NCI-H1092 treated with DMSO at 0.1 percent for 48 hours (cell line): ENCODE measurements around the gene ANKLE1.

Source experiments
- DNase-seq: peaks from one replicate; lab custom pipeline; 2025; lab: John Stamatoyannopoulos, UW

ANKLE1 gene

DNA sequence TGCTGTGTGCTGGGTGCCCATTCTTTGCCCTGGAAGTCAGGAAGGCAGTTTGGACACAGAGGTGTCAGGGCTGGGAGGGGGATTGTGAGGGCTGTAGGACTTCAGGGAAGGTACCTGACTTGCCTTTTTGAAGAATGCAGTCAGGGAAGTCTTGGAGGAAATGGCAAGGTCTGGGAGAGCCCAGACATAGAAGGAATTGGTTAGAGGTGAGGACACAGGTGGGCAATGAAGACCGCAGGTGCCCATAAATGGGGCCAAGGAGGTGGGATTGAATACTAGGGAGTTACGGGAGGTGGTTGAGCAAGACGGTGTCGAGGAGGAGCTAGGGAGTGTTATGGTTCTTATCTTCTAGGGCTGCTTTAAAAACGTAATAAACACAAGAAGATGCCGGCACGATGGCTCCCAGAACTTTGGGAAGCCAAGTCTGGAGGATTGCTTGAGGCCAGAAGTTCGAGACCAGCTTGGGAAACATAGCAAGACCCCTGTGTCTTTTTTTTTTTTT lies 26.2 kb downstream of the ANKLE1 start:
- DNase-seq, result no peak

DNA sequence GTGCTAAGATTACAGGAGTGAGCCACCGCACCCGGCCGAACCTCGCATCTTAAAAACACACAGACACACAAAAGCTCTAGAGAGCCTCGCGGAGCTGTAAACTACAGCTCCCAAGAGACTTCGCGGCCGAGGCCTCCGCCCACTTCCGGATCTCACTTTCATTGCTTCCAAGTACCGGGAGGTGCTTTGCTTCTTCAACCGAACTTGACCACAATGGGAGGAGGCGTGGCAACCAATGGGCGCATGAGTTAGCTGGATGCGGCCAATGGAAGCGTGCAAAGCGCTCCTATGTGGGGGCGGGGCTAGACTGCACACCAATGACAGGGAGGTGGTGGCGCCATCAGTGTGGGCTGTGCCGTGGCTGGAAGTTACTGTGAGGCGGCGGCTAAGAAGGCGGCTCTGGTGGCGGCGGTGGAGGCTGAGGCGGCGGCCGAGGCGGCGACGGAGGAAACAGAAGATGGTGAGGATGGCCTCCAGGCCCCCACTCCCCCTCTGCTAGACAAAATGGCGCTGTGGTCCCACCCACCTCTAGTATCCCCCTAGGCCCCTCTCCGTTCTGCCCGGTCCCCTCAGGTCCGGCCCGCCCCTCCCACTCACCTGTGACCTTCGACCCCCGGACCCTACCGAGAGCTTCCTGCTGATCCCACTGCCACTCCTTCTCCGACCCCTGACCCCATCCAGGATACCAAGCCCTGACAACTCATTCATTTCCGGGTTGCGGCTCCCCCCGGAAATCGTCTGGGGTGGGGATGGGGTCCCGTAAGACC lies 27.7 kb downstream of the ANKLE1 start, which contains the start of gene DDA1:
DDA1 (plus strand) TSS at position 366 of the 767 bp plus-strand sequence; CDS start at position 458, 92 bp downstream.
- peak; percentile 99 for DNase-seq

DNA sequence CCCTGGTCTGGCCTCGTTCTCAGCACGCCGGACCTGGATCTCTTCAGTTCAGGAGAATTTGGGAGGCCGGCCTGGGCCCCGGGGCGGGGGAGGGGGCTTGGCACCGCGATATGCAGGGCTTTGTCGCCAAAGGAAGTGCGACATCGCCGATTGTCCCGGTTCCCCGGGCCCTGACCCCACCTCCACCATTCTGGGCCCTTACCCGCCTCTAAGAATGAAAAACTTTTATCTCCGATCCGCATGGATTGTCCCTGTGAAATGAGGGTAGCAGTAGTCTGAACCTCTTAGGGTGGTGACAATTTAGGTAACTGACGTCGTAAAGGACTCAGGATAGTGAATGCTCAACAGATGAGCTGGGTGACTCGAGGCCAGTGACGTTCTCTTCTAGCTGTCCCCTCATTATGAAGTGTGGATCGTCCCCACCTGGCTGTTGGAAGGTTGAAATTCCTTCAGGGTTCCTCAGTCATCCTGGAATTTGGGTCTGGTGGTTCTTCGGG lies 28.3 kb downstream of the ANKLE1 start:
- no peak for DNase-seq

- no peak for DNase-seq
These were observed 29.9 kb downstream of the ANKLE1 start for GRCh38 chr19:17311455-17312188.

DNA sequence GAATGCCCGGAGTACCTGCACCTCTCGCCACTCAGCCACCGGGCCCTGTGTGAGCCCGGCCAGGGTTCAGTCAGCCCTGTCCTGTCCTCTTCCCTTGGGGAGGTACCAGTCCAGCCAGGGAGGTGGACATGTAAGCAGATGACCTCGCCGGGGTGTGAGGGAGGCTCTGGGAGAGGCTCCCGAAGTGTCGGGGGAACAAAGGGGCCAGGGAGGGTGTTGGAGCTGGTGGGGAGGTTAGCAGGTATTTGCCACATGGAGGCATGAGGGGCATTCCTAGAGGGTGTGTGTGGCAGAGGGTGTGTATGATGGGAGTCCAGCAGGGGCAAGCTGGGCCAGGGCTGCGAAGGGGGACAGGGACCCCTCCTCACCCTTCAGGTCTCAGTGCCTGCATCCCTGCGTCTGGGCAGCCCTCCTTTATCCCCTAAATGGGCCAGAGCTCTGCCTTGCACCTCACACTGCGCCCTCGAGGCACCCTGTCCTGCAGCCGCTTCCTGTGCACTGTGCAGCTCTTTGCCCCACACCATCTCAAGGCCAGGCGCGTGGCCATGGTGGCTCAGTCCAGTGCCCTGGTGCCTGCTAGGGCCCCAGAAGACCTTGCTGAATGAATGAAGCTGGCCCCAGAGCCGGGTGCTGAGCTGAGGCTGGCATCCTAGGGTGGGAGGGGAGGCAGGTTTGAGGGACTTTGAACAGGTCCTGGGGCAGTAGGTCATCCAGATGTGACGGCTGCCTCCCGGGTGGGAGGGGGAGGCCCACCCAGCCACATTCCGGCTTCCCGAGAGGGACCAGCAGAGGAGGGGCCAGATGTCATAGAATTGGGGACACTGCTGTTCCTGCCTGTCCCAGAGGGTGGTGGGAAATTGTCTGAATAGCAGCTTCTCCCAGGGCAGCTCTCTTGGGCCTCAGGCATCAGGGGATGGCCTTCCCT lies 30.8 kb downstream of the ANKLE1 start:
- DNase-seq, result no peak

GRCh38 chr19:17314007-17314593 lies 32.4 kb downstream of the ANKLE1 start:
- DNase-seq, result no peak

GRCh38 chr19:17318966-17319365 lies 37.3 kb downstream of the ANKLE1 start:
- DNase-seq, result no peak

DNA sequence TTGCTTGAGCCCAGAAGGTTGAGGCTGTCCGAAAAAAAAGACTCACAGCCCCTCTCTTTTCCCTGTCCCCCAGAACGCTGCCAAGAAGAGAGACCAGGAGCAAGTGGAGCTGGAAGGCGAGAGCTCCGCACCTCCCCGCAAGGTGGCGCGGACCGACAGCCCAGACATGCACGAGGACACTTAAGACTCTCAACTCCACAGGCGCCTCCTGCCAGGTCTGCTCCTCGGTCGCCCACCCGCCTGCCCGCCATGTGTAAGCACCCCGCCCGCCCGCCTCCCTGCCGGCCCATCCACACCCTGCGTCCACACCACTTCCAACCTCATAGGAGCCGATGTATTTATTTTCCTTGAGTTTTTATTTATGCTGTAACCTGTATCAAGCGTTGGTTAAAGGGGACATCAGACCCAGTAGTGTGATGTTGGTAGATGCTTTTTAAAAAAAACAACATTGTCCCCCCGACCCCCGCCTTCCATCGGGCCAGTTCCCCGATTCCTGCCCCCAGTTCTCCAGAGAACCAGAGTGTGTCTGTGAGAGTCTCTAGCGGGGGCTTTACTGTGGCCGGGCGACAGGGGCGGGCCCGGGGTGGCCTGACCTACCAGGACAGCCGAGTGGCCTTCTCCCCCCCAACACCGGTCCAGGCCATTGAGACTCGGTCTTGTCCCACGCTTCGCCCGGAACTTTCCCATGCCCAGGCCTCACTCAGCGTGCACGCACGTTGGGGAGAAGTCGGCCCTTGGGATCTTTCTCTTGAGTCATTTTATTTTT lies 38.0 kb downstream of the ANKLE1 start:
- no peak for DNase-seq

GRCh38 chr19:17320435-17320834 lies 38.7 kb downstream of the ANKLE1 start:
- DNase-seq, result no peak

DNA sequence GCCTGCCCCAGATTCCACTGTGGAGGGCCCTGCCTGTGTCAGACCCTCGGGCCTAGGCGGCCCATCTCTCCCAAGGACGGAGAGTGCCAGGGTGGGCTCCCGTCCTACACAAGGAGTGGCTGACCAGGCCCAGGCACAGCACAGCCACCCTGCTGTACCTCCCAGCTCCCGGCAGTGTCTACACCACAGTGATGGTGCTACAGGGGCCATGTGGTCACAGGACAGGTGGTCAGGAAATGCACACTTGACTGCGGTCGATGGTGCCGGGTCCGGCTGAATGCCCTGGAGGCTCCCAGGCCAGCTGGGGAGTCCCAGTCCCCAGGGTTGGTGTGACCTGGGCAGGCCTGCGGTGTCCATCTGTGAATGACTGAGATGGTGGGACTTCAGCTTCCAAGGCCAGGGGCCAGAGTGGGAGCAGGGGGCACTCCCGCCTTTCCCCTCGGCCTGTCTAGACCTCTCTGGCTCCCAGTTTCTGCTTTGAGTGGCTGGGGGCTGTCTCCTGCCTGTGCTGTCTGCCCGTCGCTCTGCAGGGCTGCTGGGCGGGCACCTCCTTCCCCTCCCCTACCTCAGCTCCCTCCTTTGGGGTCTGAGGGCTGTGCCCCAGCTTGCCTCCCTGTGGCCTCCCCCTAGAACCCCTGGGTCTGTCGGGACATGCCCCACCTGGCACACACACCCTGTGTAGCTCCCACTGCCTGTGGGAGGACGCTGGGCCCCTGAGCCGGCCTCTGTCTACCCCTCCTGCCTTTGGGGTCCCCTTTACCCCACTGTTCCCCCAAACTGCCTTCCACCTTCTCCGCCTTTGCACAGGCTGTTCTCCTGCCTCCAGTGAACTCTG lies 40.2 kb downstream of the ANKLE1 start:
- no peak for DNase-seq

DNA sequence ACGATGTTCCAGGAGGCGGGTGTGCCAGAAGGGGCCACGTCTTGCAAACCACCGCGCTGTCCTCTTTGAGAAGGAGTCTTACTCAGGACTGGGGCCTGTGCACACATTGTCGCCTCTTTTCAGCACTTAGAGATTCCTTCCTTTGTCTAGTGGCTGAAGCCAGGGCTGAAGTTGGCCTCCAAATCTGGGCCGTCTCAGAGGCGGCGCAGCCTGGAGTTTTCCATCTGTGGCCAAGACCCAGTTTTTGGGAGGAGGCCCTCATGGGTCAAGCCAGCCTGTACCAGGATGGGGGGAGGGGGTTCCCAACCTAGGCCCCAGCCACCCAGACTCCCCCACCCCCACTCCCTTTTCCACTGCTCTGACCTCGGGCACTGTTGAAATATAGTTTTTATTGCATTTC lies 41.2 kb downstream of the ANKLE1 start:
- DNase-seq, result no peak

- no peak for DNase-seq
These were observed 41.7 kb downstream of the ANKLE1 start for GRCh38 chr19:17323300-17323963.

- DNase-seq, result no peak
These were observed 42.2 kb downstream of the ANKLE1 start for GRCh38 chr19:17323964-17324332.

- DNase-seq, result no peak
These were observed 42.8 kb downstream of the ANKLE1 start for GRCh38 chr19:17324357-17325114.

DNA sequence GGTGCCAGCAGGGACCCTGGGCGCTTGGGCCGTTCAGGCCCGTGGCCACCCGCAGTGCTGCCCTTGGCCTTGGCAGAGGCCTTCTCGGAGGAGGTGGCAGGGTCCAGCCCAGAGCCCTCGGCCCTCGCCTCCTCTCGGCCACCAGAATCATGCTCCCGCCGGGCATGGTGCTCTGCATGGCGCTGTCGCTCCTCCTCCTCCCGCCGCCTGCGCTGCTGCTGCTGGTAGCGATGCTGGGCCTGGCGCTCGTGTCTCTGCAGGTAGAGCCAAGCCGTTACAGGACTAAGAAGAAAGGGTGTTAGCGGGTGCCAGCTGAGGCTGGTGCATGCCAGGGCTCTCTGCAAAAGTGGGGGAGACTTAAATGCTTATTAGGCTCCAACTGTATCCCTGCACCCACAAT lies 43.4 kb downstream of the ANKLE1 start:
- DNase-seq, result no peak

GRCh38 chr19:17325881-17326594 lies 44.3 kb downstream of the ANKLE1 start:
- no peak for DNase-seq

DNA sequence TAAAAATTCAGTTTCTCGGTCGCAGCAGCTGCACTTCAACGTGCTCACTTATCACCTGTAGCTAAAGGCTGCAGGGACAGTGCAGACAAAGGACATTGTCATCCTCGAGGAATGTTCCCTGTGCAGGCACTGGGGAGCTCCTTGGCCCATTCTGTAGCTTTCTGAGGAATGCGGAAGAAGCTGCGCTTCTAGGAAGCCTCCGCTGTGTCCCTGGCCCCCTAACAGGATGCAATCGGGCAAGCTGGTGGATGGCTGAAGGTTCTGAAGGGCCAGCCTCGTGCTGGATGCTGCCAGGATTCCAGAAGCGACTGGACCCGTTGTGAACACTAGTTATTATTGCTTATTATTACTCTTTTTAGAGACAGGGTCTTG lies 44.9 kb downstream of the ANKLE1 start:
- DNase-seq, result no peak

GRCh38 chr19:17327068-17327653 lies 45.5 kb downstream of the ANKLE1 start:
- DNase-seq, result no peak
